K562 (cell line): ENCODE measurements around the gene GPR180.

Experiments used
- CTBP1 ChIP-seq: fragments of 450-650 bp; IDR thresholded peaks from 2 replicates; pipeline ENCODE4 v1.6.1; 2016; ENCODE audit warnings: borderline replicate concordance
- E2F4 ChIP-seq: sonication (generic); formaldehyde crosslinking; IDR thresholded peaks from 2 replicates; pipeline ENCODE4 v1.8.0; 2022; ENCODE audit warnings: mild to moderate bottlenecking, low read depth, missing genetic modification reagents
- ELF1 ChIP-seq: fragments of 200-800 bp; sonication (Bioruptor generic); IDR thresholded peaks from 2 replicates; pipeline ENCODE4 v1.6.1; 2016; ENCODE audit warnings: missing genetic modification characterization, missing compliant biosample characterization
- POLR2A ChIP-seq: fragments of 450-650 bp; conservative IDR thresholded peaks from 2 replicates; pipeline ENCODE4 v1.6.1; 2016
- RCOR1 ChIP-seq, 2 experiments: IDR thresholded peaks; 2 replicates each; pipeline ENCODE4 v1.6.1; 2012; ENCODE audit warnings: low read depth in 2 of 2, low read length in 2 of 2, borderline replicate concordance in 1 of 2, improper control_type of control experiment in 1 of 2
- TF ChIP-seq, protein P1 (sequence below): sonication (generic); formaldehyde crosslinking; IDR thresholded peaks from 2 replicates; pipeline ENCODE4 v1.9.0; 2022; ENCODE audit warnings: mild to moderate bottlenecking, missing genetic modification reagents

GRCh38 chr13:94601446-94602431 is at the start of gene GPR180:
- peak; percentile 47; the same call in 1 of the 2 replicates for TF ChIP-seq E2F4 (CRISPR knock-in tag)
- peak in 1 of 2 experiments; percentile 4; a peak in 1 of 4 replicates for TF ChIP-seq RCOR1 (IDR thresholded peaks at IDR 0.05; ENCODE audit: borderline replicate concordance in 1 of 2, low read depth in 2 of 2, low read length in 2 of 2)
- TF ChIP-seq CTBP1, result peak; percentile 93
- peak; percentile 77 for TF ChIP-seq POLR2A
- TF ChIP-seq ELF1, result no peak
- TF ChIP-seq, protein P1, sequence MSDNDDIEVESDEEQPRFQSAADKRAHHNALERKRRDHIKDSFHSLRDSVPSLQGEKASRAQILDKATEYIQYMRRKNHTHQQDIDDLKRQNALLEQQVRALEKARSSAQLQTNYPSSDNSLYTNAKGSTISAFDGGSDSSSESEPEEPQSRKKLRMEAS (CRISPR knock-in tag), result peak; percentile 82
